Common myeloid progenitor, CD34-positive (primary cell): ENCODE data around the gene B3GAT3.

ENCODE experiments used
- CTCF ChIA-PET: fragments of 350-600 bp; sonication (Branson Sonifier 250); formaldehyde crosslinking; loops from one replicate; lab custom pipeline; 2021; ENCODE audit warnings: antibody characterized with exemption; lab: Charles Lee
- POLR2A ChIA-PET: fragments of 350-600 bp; sonication (Branson Sonifier 250); formaldehyde crosslinking; loops from one replicate; lab custom pipeline; 2021; ENCODE audit warnings: antibody characterized with exemption; lab: Charles Lee
- DNase-seq, 3 donors: peaks; one replicate each; pipeline versions ENCODE4 v3.0.0 to v3.0.0-alpha.2; 2013
- H3K27ac ChIP-seq, 2 experiments: 1 replicate in 1 of 2; 2 replicates in 1 of 2; pipeline ENCODE4 v1.7.0; 2013; ENCODE audit warnings: inconsistent platforms in 2 of 2, low read length in 2 of 2, mild to moderate bottlenecking in 2 of 2, low read depth in 1 of 2, moderate library complexity in 1 of 2; ENCODE audit not compliant: severe bottlenecking in 2 of 2, insufficient read depth in 1 of 2, poor library complexity in 1 of 2
- H3K27me3 ChIP-seq, 5 experiments: replicated peaks in 2 of 5; 1 replicate in 3 of 5; 2 replicates in 2 of 5; pipeline versions ENCODE4 v1.6.1 to v1.7.0; 2013; ENCODE audit warnings: low read length in 4 of 5, mild to moderate bottlenecking in 2 of 5, moderate library complexity in 2 of 5, inconsistent platforms in 1 of 5; ENCODE audit not compliant: insufficient read depth in 5 of 5, control insufficient read depth in 4 of 5
- H3K36me3 ChIP-seq, 4 experiments: 1 replicate in 2 of 4; 2 replicates in 2 of 4; pipeline versions ENCODE4 v1.6.1 to v1.7.0; 2013; ENCODE audit warnings: low read length in 3 of 4, control low read depth in 1 of 4, mild to moderate bottlenecking in 1 of 4; ENCODE audit not compliant: control insufficient read depth in 4 of 4, insufficient read depth in 4 of 4
- H3K4me1 ChIP-seq, 4 experiments: 1 replicate in 3 of 4; 2 replicates in 1 of 4; pipeline versions ENCODE4 v1.6.1 to v1.7.1; 2013; ENCODE audit warnings: low read length in 3 of 4, mild to moderate bottlenecking in 3 of 4, control low read depth in 1 of 4, inconsistent platforms in 1 of 4, moderate library complexity in 1 of 4; ENCODE audit not compliant: control insufficient read depth in 4 of 4, insufficient read depth in 4 of 4; ENCODE audit errors: control extremely low read depth in 1 of 4
- H3K4me3 ChIP-seq, 7 experiments: 1 replicate in 4 of 7; 2 replicates in 3 of 7; pipeline versions ENCODE4 v1.5.1 to v1.7.0; 2013; ENCODE audit warnings: mild to moderate bottlenecking in 7 of 7, low read length in 6 of 7, moderate library complexity in 6 of 7, inconsistent platforms in 2 of 7, low read depth in 2 of 7, control low read depth in 1 of 7; ENCODE audit not compliant: insufficient read depth in 4 of 7, control insufficient read depth in 1 of 7; ENCODE audit errors: extremely low read depth in 1 of 7
- H3K9me3 ChIP-seq, 5 experiments: 1 replicate in 4 of 5; 2 replicates in 1 of 5; pipeline versions ENCODE4 v1.6.1 to v1.7.1; 2013; ENCODE audit warnings: low read length in 4 of 5, mild to moderate bottlenecking in 2 of 5, inconsistent platforms in 1 of 5, low read depth in 1 of 5, moderate library complexity in 1 of 5; ENCODE audit not compliant: control insufficient read depth in 4 of 5, insufficient read depth in 2 of 5; ENCODE audit errors: control extremely low read depth in 1 of 5
- WGBS: methylation state at CpG from one replicate; pipeline ENCODE4 v1.1.5; 2013; ENCODE audit not compliant: insufficient coverage; 5-methylcytosine and 5-hydroxymethylcytosine counted together

B3GAT3 gene

DNA sequence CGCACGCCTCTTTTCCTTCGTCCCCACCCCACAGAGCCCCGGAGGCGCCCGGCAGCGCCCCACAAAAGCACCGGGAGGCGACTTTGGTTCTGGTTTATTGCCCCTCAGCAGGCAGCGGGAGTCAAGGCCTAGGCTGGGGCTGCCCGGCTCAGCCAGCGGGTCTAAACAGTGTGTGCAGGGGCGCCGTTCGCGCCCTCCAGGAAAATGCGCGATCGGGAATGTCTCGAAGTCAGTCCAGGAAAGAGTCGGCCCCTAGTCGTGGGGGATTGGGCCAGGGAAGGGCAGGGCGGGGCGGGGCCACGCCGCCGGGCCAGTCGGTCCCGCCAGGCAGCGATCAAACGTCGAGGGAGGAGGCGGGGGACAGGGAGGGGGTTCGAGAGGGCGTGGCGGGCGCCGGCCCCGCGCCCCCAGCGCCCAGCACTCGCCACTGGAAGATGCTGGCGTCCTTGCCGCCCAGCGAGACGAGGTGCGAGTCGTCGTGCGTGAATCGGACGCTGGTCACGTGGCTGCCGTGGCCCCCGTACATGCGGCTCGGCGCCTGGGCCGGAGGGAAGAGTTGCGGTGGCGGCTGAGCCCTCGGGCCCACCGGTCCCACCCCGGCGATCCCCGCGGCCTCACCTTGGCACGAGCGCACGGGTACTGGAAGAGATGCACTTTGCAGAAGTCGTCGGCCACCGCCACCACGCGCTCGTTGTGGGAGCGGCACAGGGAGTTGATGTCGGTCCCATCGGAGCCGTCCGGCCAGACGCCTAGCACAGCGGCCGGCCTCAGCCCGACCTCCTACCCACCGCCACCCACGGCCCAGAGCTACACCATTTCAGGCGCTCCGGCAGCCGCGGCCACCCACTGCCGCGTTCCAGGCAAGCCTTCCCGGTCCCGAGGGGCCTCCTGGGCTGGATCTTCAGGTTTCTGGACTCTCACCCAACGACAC is 19.4 kb downstream of the B3GAT3 start:
- no peaks in the 10 kb centered on the region for H3K27me3 ChIP-seq
- H3K4me1 ChIP-seq: peaks cover 18 to 43% (median 33%) of the 10 kb centered on the region in 4 experiments
- ChIA-PET CTCF (interaction anchor here (0.9 to 4.1 kb wide), 8 partner anchors 8 to 178 kb away, joined by 3 to 21 read pairs (median 8); partner anchors contain the start of genes EML3, GNG3, ROM1 and TUT1), POLR2A (interaction anchor here (0.8 to 3.3 kb wide), 4 partner anchors 10 to 239 kb away, joined by 4 to 30 read pairs (median 8); partner anchors contain the start of genes EEF1G, EML3, ROM1 and TUT1)
- 40% methylated on average over 81 of the region's 96 CpGs for WGBS
- DNase-seq: peak in 2 of 3 donors; percentile 45 to 54
- H3K27ac ChIP-seq: peak overlapping the region in 1 of 2 experiments; percentile 94
- H3K4me3 ChIP-seq: peak overlapping the region; percentile 51 to 97 (median 72)
- peaks cover 5 to 64% (median 43%) of the 10 kb centered on the region in 4 experiments for H3K36me3 ChIP-seq
- H3K9me3 ChIP-seq: no peaks in the 10 kb centered on the region

- Histone ChIP-seq H3K4me3 (peak within 1 kb of the TSS; percentile 71 to 97 (median 94)), H3K36me3 (peaks cover 6 to 67% (median 43%) of the 10 kb centered on the region in 4 experiments), H3K4me1 (peaks cover 18 to 43% (median 32%) of the 10 kb centered on the region in 4 experiments), H3K27me3 (no peaks in the 10 kb centered on the region), H3K27ac (peak within 1 kb of the TSS; percentile 85 to 94), H3K9me3 (no peaks in the 10 kb centered on the region)
- under 1% methylated on average over 83 of the region's 83 CpGs for WGBS
- ChIA-PET POLR2A (interaction anchor here (0.5 to 3.3 kb wide), 7 partner anchors 10 to 280 kb away, joined by 3 to 30 read pairs (median 4); partner anchors contain the start of genes EEF1G, EML3, ROM1 and STX5), CTCF (interaction anchor here (0.7 to 2.6 kb wide), 7 partner anchors 9 to 177 kb away, joined by 3 to 15 read pairs (median 6); partner anchors contain the start of genes EML3, GNG3, ROM1 and TUT1)
- DNase-seq: peak; percentile 98 to 99 (median 99)
These were observed 20.2 kb downstream of the B3GAT3 start, which contains the start of gene MTA2 for GRCh38 chr11:62601372-62602140. Gene MTA2 (minus strand): TSS chr11:62601865. CDS start chr11:62601450, 415 bp downstream.

DNA sequence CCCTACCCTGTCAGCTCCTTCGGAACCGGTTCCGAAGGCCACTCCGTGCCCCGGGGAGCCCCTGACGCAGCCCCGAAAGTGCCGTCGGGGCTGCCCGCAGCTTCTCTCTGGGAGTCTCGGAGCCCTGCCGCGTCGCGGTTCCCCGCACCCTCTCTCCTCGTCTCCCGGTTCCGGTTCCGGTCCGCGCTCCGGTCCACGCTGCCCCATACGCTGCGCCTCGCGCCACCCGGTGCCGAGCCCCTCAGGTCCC is 20.7 kb downstream of the B3GAT3 start:
- Histone ChIP-seq H3K9me3 (no peaks in the 10 kb centered on the region), H3K27ac (peak overlapping the region; percentile 85 to 94), H3K4me3 (peak overlapping the region; percentile 71 to 97 (median 94)), H3K27me3 (no peaks in the 10 kb centered on the region), H3K36me3 (peaks cover 10 to 68% (median 44%) of the 10 kb centered on the region in 4 experiments), H3K4me1 (peaks cover 18 to 43% (median 32%) of the 10 kb centered on the region in 4 experiments)
- peak in 1 of 3 donors; percentile 21 for DNase-seq
- ChIA-PET CTCF (interaction anchor here (0.7 to 2.6 kb wide), 6 partner anchors 8 to 177 kb away, joined by 3 to 15 read pairs (median 4); partner anchors contain the start of genes GNG3 and TUT1), POLR2A (interaction anchor here (1.2 to 3.3 kb wide), 5 partner anchors 9 to 280 kb away, joined by 3 to 30 read pairs (median 7); partner anchors contain the start of genes EEF1G, EML3, ROM1 and TUT1)
- WGBS: 0% methylated on average over 30 of the region's 30 CpGs

DNA sequence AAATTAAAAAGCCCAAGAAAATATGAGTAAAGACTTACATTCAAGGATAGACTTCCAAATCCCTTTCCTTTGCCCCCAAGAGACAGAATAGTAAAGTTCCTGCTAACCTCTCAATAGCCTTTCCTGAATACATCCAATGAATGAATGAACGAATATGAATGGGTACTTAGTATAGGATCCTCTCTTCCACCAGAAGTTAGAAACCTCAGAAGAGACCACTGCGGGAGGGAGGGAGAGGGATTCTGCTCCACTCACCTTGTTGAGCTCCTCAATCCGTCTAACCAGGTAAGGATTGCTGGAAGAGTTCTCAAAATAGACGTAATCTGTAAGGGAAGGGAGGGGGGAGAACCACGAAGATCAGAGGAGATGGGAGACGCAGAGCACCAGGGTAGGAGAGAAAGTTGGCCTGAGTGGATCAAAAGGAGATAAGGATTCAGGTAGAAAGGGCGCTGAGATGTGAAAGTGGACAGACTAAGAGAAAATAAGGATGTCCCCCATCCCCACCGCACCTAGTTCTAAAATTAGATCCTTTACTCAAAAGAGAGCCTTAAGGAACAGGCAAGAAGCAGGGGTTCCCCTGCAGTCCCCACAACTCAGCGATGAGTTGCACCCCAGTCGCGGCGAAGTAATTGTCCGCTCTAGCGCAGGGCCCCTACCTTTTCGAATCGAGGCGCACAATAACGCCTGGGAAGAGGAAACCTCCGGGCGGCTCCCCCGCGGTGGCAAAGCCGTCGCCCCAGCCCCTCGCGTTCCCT is 21.2 kb downstream of the B3GAT3 start:
- Histone ChIP-seq H3K9me3 (no peaks in the 10 kb centered on the region), H3K36me3 (peaks cover 12 to 68% (median 44%) of the 10 kb centered on the region in 4 experiments), H3K27ac (peak overlapping the region; percentile 85 to 94), H3K4me3 (peak overlapping the region; percentile 71 to 97 (median 94)), H3K4me1 (peaks cover 18 to 43% (median 32%) of the 10 kb centered on the region in 4 experiments), H3K27me3 (no peaks in the 10 kb centered on the region)
- CTCF ChIA-PET: interaction anchor here (1.5 to 2.6 kb wide), 4 partner anchors 8 to 107 kb away, joined by 3 to 15 read pairs (median 6); partner anchors contain the start of genes GNG3 and TUT1
- DNase-seq: peak in 1 of 3 donors; percentile 19
- POLR2A ChIA-PET: interaction anchor here (1.2 to 3.3 kb wide), 4 partner anchors 9 to 281 kb away, joined by 3 to 30 read pairs (median 6); partner anchors contain the start of genes EEF1G and TUT1
- WGBS: 0% methylated on average over 22 of the region's 26 CpGs

- POLR2A ChIA-PET: interaction anchor here (1.0 to 3.3 kb wide), 2 partner anchors 8 to 127 kb away, joined by 3 to 30 read pairs; partner anchors contain the start of genes HNRNPUL2 and TUT1
- H3K4me3 ChIP-seq: peak overlapping the region in 6 of 7 experiments; percentile 71 to 97 (median 94)
- H3K27me3 ChIP-seq: no peaks in the 10 kb centered on the region
- DNase-seq: no peak
- WGBS: 75% methylated on average over 2 of the region's 5 CpGs
- peaks cover 18 to 43% (median 32%) of the 10 kb centered on the region in 4 experiments for H3K4me1 ChIP-seq
- H3K36me3 ChIP-seq: peaks cover 15 to 68% (median 46%) of the 10 kb centered on the region in 4 experiments
- no peaks in the 10 kb centered on the region for H3K9me3 ChIP-seq
- CTCF ChIA-PET: interaction anchor here (1.0 to 2.6 kb wide), 5 partner anchors 8 to 205 kb away, joined by 3 to 15 read pairs (median 5); partner anchors contain the start of genes EML3, ROM1 and TUT1
- peak overlapping the region; percentile 85 to 94 for H3K27ac ChIP-seq
These were observed 21.9 kb downstream of the B3GAT3 start for GRCh38 chr11:62599901-62600300.
